K562 (cell line): ENCODE results near the gene LRTM1. TPM values are rescaled to one million over a fixed set of nuclear protein-coding genes. Genes with fewer than 3 reads are reported as not detected.

Experiments used
- ATAC-seq: fragments of 200-7000 bp; cut with Tn5 transposase; 3 replicates; pipeline ENCODE4 v1.9.1; 2020; ENCODE audit warnings: moderate library complexity
- BruUV-seq: library from RNA; stranded (reverse); fragments of 400-500 nt; replicated peaks from 2 replicates; lab custom pipeline; 2021; lab: Mats Ljungman, UMichigan
- CTCF ChIA-PET: fragments of 300-600 bp; formaldehyde crosslinking; extraction: SDS; loops from one replicate; lab custom pipeline; 2021; ENCODE audit warnings: low intra/inter-chr PET ratio; lab: Yijun Ruan, JAX
- POLR2A ChIA-PET: fragments of 300-600, 350-650 bp; sonication (Branson Sonifier 250); formaldehyde crosslinking; extraction: SDS; loops from one replicate; lab custom pipeline; 2021; ENCODE audit warnings: antibody characterized with exemption, inconsistent platforms; lab: Yijun Ruan, JAX
- DNase-seq, 4 experiments: peaks; one replicate each; pipeline versions ENCODE4 v3.0.0 to v3.0.0-alpha.2; 2011 to 2018; ENCODE audit warnings: low spot score in 3 of 4, mixed read lengths in 3 of 4; ENCODE audit errors: extremely low read depth in 1 of 4
- FAIRE-seq: peaks from 2 replicates; lab custom pipeline; 2011; peaks lifted over from hg19 to GRCh38; lab: Jason Lieb, UNC
- H2AFZ ChIP-seq: 2 replicates; pipeline ENCODE4 v1.6.0; 2011; ENCODE audit warnings: low read depth, low read length, control low read depth, inconsistent platforms
- H3K27ac ChIP-seq: fragments of 200-600 bp; 3 replicates; pipeline ENCODE4 v1.8.0; 2011; ENCODE audit warnings: low read depth, mild to moderate bottlenecking, control low read depth, inconsistent platforms, low read length, moderate library complexity, mixed read lengths; ENCODE audit errors: extremely low read depth
- H3K27me3 ChIP-seq, 2 experiments: fragments of 300-600 bp in 1 of 2; 2 replicates in 1 of 2; 3 replicates in 1 of 2; pipeline versions ENCODE4 v1.6.0 to v1.8.0; 2011; ENCODE audit warnings: inconsistent platforms in 2 of 2, low read length in 2 of 2, mild to moderate bottlenecking in 1 of 2, mixed read lengths in 1 of 2, moderate library complexity in 1 of 2; ENCODE audit not compliant: control insufficient read depth in 2 of 2, insufficient read depth in 2 of 2
- H3K36me3 ChIP-seq: fragments of 300-600 bp; 3 replicates; pipeline ENCODE4 v1.8.0; 2011; ENCODE audit warnings: mild to moderate bottlenecking, low read length, inconsistent platforms; ENCODE audit not compliant: control insufficient read depth, insufficient read depth
- H3K4me1 ChIP-seq, 2 experiments: fragments of 200-600 bp in 1 of 2; replicated peaks in 1 of 2; 2 replicates in 1 of 2; 3 replicates in 1 of 2; pipeline versions ENCODE4 v1.5.1 to v1.8.0; 2011; ENCODE audit warnings: inconsistent platforms in 2 of 2, low read length in 2 of 2, mild to moderate bottlenecking in 1 of 2, mixed read lengths in 1 of 2, moderate library complexity in 1 of 2; ENCODE audit not compliant: control insufficient read depth in 2 of 2, insufficient read depth in 2 of 2
- H3K4me2 ChIP-seq: 2 replicates; pipeline ENCODE4 v1.6.1; 2011; ENCODE audit warnings: low read length, control low read depth, inconsistent platforms, mixed read lengths; ENCODE audit not compliant: insufficient read depth
- H3K4me3 ChIP-seq: fragments of 200-600 bp; sonication (generic), shearing (Covaris generic); 2 replicates; pipeline ENCODE4 v1.5.1; 2016; ENCODE audit warnings: control low read depth, inconsistent platforms
- H3K79me2 ChIP-seq: fragments of 200-600 bp; 3 replicates; pipeline ENCODE4 v1.8.0; 2011; ENCODE audit warnings: low read length, inconsistent platforms; ENCODE audit not compliant: control insufficient read depth, insufficient read depth
- H3K9ac ChIP-seq, 2 experiments: 2 replicates each; pipeline versions ENCODE4 v1.6.0 to v1.6.1; 2011; ENCODE audit warnings: low read depth in 2 of 2, low read length in 2 of 2, control low read depth in 1 of 2, inconsistent platforms in 1 of 2, mild to moderate bottlenecking in 1 of 2, mixed read lengths in 1 of 2; ENCODE audit not compliant: insufficient read depth in 1 of 2
- H3K9me1 ChIP-seq: one replicate; pipeline ENCODE4 v1.6.0; 2011; ENCODE audit warnings: inconsistent platforms, mild to moderate bottlenecking, low read length, moderate library complexity; ENCODE audit not compliant: control insufficient read depth, insufficient read depth
- H3K9me3 ChIP-seq: replicated peaks from 2 replicates; pipeline ENCODE4 v1.5.1; 2011; ENCODE audit warnings: low read depth, low read length, inconsistent platforms; ENCODE audit not compliant: control insufficient read depth, insufficient read depth
- H4K20me1 ChIP-seq: replicated peaks from 2 replicates; pipeline ENCODE4 v1.6.1; 2011; ENCODE audit warnings: low read length, inconsistent platforms, mixed read lengths; ENCODE audit not compliant: control insufficient read depth, insufficient read depth
- AFF4 ChIP-seq: sonication (generic); formaldehyde crosslinking; IDR thresholded peaks from 2 replicates; pipeline ENCODE4 v1.8.0; 2023; ENCODE audit warnings: mild to moderate bottlenecking, missing genetic modification reagents
- ARHGAP35 ChIP-seq: fragments of 450-650 bp; IDR thresholded peaks from 2 replicates; pipeline ENCODE4 v1.6.1; 2018; ENCODE audit not compliant: partially characterized antibody
- CREB5 ChIP-seq: fragments of 250-450 bp; sonication (Bioruptor Pico); IDR thresholded peaks from 2 replicates; pipeline ENCODE4 v1.5.0; 2020; ENCODE audit warnings: mild to moderate bottlenecking
- ELF1 ChIP-seq: fragments of 200-800 bp; sonication (Bioruptor generic); IDR thresholded peaks from 2 replicates; pipeline ENCODE4 v1.6.1; 2016; ENCODE audit warnings: missing genetic modification characterization, missing compliant biosample characterization
- POLR3G ChIP-seq: IDR thresholded peaks from 2 replicates; pipeline ENCODE4 v1.6.1; 2011; ENCODE audit not compliant: insufficient read length, insufficient replicate concordance; ENCODE audit errors: extremely low read depth
- SREBF1 ChIP-seq: fragments of 150-350 bp; IDR thresholded peaks from 2 replicates; pipeline ENCODE4 v1.6.1; 2014; ENCODE audit warnings: antibody characterized with exemption, low read depth, low read length, borderline replicate concordance
- ZNF133 ChIP-seq: fragments of 250-450 bp; sonication (Bioruptor Pico); IDR thresholded peaks from 2 replicates; pipeline ENCODE4 v1.4.0; 2020; ENCODE audit warnings: mild to moderate bottlenecking
- WGBS: fragments of 100-300 bp; shearing (Covaris generic); methylation state at CpG from one replicate; pipeline ENCODE4 v1.1.6; 2016; ENCODE audit warnings: low coverage, mixed read lengths; ENCODE audit not compliant: insufficient coverage; ENCODE audit errors: missing lambda C conversion rate; 5-methylcytosine and 5-hydroxymethylcytosine counted together
- in situ Hi-C: fragments of 300-500 bp; cut with MboI; formaldehyde crosslinking; loops from 4 replicates; pipeline ENCODE4 v1.15.0; 2018; ENCODE audit warnings: inconsistent platforms, mixed read lengths
- intact Hi-C: fragments of 100-400 bp; cut with micrococcal nuclease; formaldehyde crosslinking; loops from 2 replicates; pipeline ENCODE4 v1.14.2; 2022
- polyA plus RNA-seq, 8 experiments: library from polyadenylated mRNA; depleted of rRNA in 4 of 8; stranded (reverse) in 5 of 8; unstranded in 3 of 8; fragments of >200 nt; fragmentation: Nextera tagmentation in 2 of 8; fragmentation: Illumina TruSeq in 1 of 8; extraction: Ambion mirVana in 2 of 8; extraction: Trizol in 1 of 8; gene quantifications; 2 replicates each; pipeline versions ENCODE4 v1.2.1 to v1.2.3, GENCODE V29; 2011 to 2014; ENCODE audit warnings: inconsistent platforms in 1 of 8, missing spikeins in 1 of 8
- total RNA-seq, 7 experiments: library from RNA; depleted of rRNA in 6 of 7; stranded (reverse); fragments of >200 nt in 6 of 7; fragmentation: Illumina TruSeq in 2 of 7; extraction: Trizol in 2 of 7; gene quantifications; 2 replicates each; pipeline versions ENCODE4 v1.2.1 to v1.2.3, GENCODE V29; 2011 to 2021; ENCODE audit warnings: low replicate concordance in 1 of 7

LRTM1 gene
- total and polyA plus RNA-seq, 9 of the 15 experiments (the other 6 are each of a cell fraction or from before 2014, with no cell fraction given): not detected

GRCh38 chr3:54895613-54896012 is 32.2 kb downstream of the LRTM1 start:
- no peaks in the 10 kb centered on the region for H3K79me2 ChIP-seq
- CTCF ChIA-PET: no interaction called here
- TF ChIP-seq SREBF1 (no peak), POLR3G (no peak), ELF1 (tag) (no peak), ZNF133 (CRISPR knock-in tag) (no peak), ARHGAP35 (no peak), CREB5 (CRISPR knock-in tag) (no peak), AFF4 (CRISPR knock-in tag) (no peak)
- FAIRE-seq: no peak
- no peaks in the 10 kb centered on the region for H3K36me3 ChIP-seq
- DNase-seq: no peak
- in situ Hi-C loops: no loop called here
- BruUV-seq: no TSS peak
- no peak overlapping the region for H3K27ac ChIP-seq
- H3K9me3 ChIP-seq: no peaks in the 10 kb centered on the region
- intact Hi-C loops: no loop called here
- no peaks in the 10 kb centered on the region; a peak in 3 of 5 replicates for H3K4me1 ChIP-seq
- no peak overlapping the region for H3K4me2 ChIP-seq
- H3K9ac ChIP-seq: no peak overlapping the region
- 4% methylated on average over 4 of the region's 4 CpGs for WGBS
- H3K9me1 ChIP-seq: no peaks in the 10 kb centered on the region
- H2AFZ ChIP-seq: no peak overlapping the region
- no peaks in the 10 kb centered on the region for H3K27me3 ChIP-seq
- no peak for ATAC-seq
- POLR2A ChIA-PET: no interaction called here
- H3K4me3 ChIP-seq: no peak overlapping the region
- no peaks in the 10 kb centered on the region for H4K20me1 ChIP-seq
